GM18861 (cell line): Measurements from ENCODE around the gene APBA3.

Experiments used
- ATAC-seq: cut with Tn5 transposase; IDR thresholded peaks from one replicate; pipeline ENCODE4 v1.9.1; 2021; ENCODE audit not compliant: unreplicated experiment

APBA3 gene

DNA sequence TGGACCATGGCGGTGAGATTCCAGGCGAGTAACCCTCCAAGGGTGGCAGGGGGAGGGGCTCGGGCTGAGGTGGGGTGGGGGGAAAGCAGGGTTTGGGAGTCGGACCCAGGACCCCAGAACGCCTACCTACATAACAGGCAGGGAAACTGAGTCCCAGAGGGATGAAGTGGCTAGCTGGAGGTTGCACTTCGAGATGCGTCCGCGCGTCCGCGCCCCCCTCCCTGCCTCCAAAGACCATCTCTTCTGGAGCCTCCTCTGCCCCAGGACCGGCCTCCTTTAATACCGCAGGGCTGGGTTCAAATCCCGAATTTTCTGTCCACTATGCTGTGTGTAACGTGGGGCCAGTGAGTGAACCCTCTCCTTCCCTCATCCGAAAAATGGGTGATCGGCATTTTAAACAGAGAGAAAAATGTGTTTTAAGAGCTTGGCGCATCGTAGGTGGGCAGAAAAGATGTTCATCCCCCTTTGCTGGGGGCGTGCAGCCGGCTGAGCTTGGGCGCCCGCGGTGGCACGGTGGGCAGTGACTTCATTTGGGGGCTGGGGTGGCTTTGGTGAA lies 39.5 kb downstream of the APBA3 start:
- no peak for ATAC-seq

DNA sequence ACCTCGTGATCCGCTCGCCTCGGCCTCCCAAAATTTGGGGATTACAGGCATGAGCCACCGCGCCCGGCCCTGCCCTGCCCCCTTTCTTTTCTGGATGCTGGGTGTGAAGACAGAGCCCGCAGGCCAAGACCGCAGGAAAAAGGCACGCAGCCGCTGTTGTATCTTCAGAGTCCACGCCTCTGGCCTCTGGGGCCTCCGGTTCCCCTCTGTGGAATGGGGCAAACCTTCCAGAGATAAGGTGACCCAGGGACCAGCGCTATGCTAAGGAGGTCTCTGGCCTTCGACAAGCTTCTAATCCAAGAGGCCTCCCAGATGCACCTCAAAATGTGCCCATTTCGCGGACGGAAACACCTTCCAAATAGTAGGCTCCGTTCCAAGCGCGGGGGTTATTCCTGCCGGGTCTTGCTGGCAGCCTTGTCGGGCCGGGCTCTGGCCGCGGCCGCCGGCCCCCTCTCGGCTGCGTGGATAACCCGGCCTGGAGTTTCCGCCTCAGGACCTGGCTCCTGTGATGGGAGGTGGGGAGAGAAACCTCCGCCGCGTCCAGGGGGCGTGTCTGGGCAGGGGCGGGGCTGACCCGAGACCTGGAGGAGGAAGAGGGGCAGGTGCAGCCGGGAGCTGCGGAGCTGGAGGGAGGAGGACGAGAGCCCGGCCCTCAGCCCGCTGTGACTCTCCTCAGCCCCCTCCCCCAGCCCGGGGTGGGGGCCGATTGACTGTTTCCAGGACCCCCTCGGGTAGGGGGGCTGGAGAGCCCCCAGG lies 40.2 kb downstream of the APBA3 start:
- ATAC-seq: no peak

GRCh38 chr19:3720349-3720917 lies 41.1 kb downstream of the APBA3 start:
- ATAC-seq: no peak

GRCh38 chr19:3719868-3720267 lies 41.6 kb downstream of the APBA3 start:
- no peak for ATAC-seq

- no peak for ATAC-seq
Measured at GRCh38 chr19:3716147-3716668, 45.3 kb downstream of the APBA3 start.

- no peak for ATAC-seq
Measured at GRCh38 chr19:3712663-3713611, 48.6 kb downstream of the APBA3 start.

DNA sequence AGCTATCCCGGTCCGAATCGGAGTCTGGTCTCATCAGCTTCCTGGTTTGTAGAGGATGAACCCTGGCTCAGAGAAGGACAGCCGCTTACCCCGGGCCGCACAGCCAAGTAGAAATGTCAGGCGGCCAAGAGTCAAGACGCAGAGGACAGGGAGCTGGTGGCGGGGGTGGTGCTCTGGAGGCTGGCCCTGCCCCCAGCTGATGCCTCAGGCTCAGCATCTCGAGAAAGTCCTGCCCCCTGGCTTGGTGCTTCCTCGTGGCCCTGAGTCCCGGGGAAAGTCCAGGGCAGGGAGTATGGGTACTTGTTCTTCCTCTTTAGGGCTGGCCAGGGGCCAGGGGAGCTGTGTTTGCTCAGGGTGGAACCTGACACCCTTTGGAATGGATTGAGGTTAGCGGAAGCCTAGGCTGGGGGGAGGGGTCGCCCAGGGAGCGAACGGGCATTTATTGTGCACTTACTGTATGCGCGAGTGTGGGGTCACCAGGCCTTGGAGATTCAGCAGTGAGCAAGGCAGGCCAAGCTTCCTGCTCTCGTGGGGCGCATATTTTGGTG lies 51.2 kb downstream of the APBA3 start:
- ATAC-seq: no peak

GRCh38 chr19:3708207-3708931 lies 53.1 kb downstream of the APBA3 start, which contains the start of gene TJP3:
Gene TJP3, plus strand, starts transcription at chr19:3708384. Its CDS starts 20,049 bp downstream, at chr19:3728433.
- no peak for ATAC-seq

DNA sequence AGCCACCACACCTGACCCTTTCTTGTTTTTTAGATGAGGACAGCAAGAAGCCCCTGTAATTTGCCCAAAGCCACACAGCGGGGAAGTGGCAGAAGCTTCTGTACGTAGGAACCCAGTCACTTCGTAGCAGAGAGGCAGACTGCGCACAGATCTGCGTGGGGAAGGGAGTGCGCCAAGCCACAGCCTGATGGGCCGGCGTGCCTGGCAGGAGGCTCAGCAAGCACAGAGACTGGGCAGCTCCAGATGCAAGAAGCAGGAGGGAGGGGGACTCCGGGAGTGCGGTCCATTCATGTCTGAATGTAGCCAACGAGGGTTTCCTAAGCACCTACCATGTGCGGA lies 53.7 kb downstream of the APBA3 start:
- ATAC-seq: no peak

GRCh38 chr19:3701200-3701599 lies 60.3 kb downstream of the APBA3 start:
- ATAC-seq: no peak
